GM23338 (cell line): ENCODE data around the gene ATCAY. TPM values are rescaled to one million over a fixed set of nuclear protein-coding genes. Genes with fewer than 3 reads are reported as not detected.

Experiments used
- ATAC-seq: fragments of 200-7000 bp; cut with Tn5 transposase; 3 replicates; pipeline ENCODE4 v1.9.1; 2020
- DNase-seq: peaks from one replicate; pipeline ENCODE4 v3.0.0-alpha.2; 2015; ENCODE audit warnings: low spot score
- H2AFZ ChIP-seq: fragments of 200-600 bp; sonication (generic); 2 replicates; pipeline ENCODE4 v1.8.0; 2016; ENCODE audit warnings: antibody characterized with exemption, mild to moderate bottlenecking, moderate library complexity
- H3F3A ChIP-seq: fragments of 200-600 bp; sonication (generic); replicated peaks from 2 replicates; pipeline ENCODE4 v1.8.0; 2017; ENCODE audit warnings: antibody characterized with exemption, mixed run types, low read depth
- H3K27ac ChIP-seq: fragments of 200-600 bp; sonication (generic); 2 replicates; pipeline ENCODE4 v1.6.1; 2016; ENCODE audit warnings: low read depth
- H3K27me3 ChIP-seq: fragments of 200-600 bp; sonication (generic); 2 replicates; pipeline ENCODE4 v1.8.0; 2016; ENCODE audit warnings: mild to moderate bottlenecking, mixed run types, moderate library complexity; ENCODE audit not compliant: insufficient read depth
- H3K36me3 ChIP-seq: fragments of 200-600 bp; sonication (generic); 2 replicates; pipeline ENCODE4 v1.8.0; 2016; ENCODE audit warnings: mild to moderate bottlenecking; ENCODE audit not compliant: insufficient read depth
- H3K4me1 ChIP-seq: fragments of 200-600 bp; sonication (generic); 2 replicates; pipeline ENCODE4 v1.8.0; 2016; ENCODE audit warnings: mild to moderate bottlenecking, moderate library complexity; ENCODE audit not compliant: insufficient read depth
- H3K4me2 ChIP-seq: fragments of 200-600 bp; sonication (generic); 2 replicates; pipeline ENCODE4 v1.7.1; 2017; ENCODE audit warnings: mixed run types
- H3K4me3 ChIP-seq: fragments of 200-600 bp; sonication (generic); 2 replicates; pipeline ENCODE4 v1.6.1; 2016; ENCODE audit warnings: mixed run types
- H3K79me2 ChIP-seq: fragments of 200-600 bp; sonication (generic); replicated peaks from 2 replicates; pipeline ENCODE4 v1.8.0; 2017; ENCODE audit warnings: mild to moderate bottlenecking; ENCODE audit not compliant: insufficient read depth
- H3K9me2 ChIP-seq: fragments of 200-600 bp; sonication (generic); 2 replicates; pipeline ENCODE4 v1.8.0; 2017; ENCODE audit not compliant: insufficient read depth
- H4K20me1 ChIP-seq: fragments of 200-600 bp; sonication (generic); replicated peaks from 2 replicates; pipeline ENCODE4 v1.8.0; 2017; ENCODE audit warnings: mild to moderate bottlenecking; ENCODE audit not compliant: insufficient read depth
- H3K27ac Mint-ChIP-seq: 2 replicates; pipeline ENCODE4 v1.8.0; 2020; ENCODE audit warnings: inconsistent platforms, mild to moderate bottlenecking, moderate library complexity, mixed read lengths
- H3K27me3 Mint-ChIP-seq: 3 replicates; pipeline ENCODE4 v1.8.0; 2022; ENCODE audit warnings: low read depth, mild to moderate bottlenecking, moderate library complexity, mixed read lengths, inconsistent platforms; ENCODE audit not compliant: insufficient read depth, poor library complexity
- H3K36me3 Mint-ChIP-seq: 3 replicates; pipeline ENCODE4 v1.8.0; 2021; ENCODE audit warnings: low read depth, mild to moderate bottlenecking, inconsistent platforms, moderate library complexity, mixed read lengths
- H3K4me1 Mint-ChIP-seq: 3 replicates; pipeline ENCODE4 v1.8.0; 2020; ENCODE audit warnings: mild to moderate bottlenecking, inconsistent platforms, mixed read lengths
- H3K4me3 Mint-ChIP-seq: 3 replicates; pipeline ENCODE4 v1.8.0; 2021; ENCODE audit warnings: moderate library complexity, mild to moderate bottlenecking, inconsistent platforms, mixed read lengths
- H3K9me3 Mint-ChIP-seq: 3 replicates; pipeline ENCODE4 v1.8.0; 2020; ENCODE audit warnings: moderate library complexity, mild to moderate bottlenecking, inconsistent platforms, mixed read lengths
- CREB1 ChIP-seq: fragments of 250-450 bp; sonication (Bioruptor Pico); IDR thresholded peaks from 2 replicates; pipeline ENCODE4 v1.5.0; 2020; ENCODE audit warnings: low read depth, mild to moderate bottlenecking, moderate library complexity
- EZH2 ChIP-seq: fragments of 200-600 bp; sonication (generic); IDR thresholded peaks from one replicate; pipeline ENCODE4 v1.8.0; 2017; ENCODE audit warnings: antibody characterized with exemption, mild to moderate bottlenecking, low read depth; ENCODE audit not compliant: unreplicated experiment
- EZH2phosphoT487 ChIP-seq: fragments of 200-600 bp; sonication (generic); IDR thresholded peaks from one replicate; pipeline ENCODE4 v1.8.1; 2018; ENCODE audit warnings: antibody characterized with exemption; ENCODE audit not compliant: unreplicated experiment
- JUNB ChIP-seq: IDR thresholded peaks from one replicate; pipeline ENCODE4 v1.6.1; 2016; ENCODE audit warnings: antibody characterized with exemption; ENCODE audit not compliant: unreplicated experiment
- NANOG ChIP-seq: IDR thresholded peaks from 2 replicates; pipeline ENCODE4 v1.6.1; 2016; ENCODE audit warnings: antibody characterized with exemption, borderline replicate concordance
- POLR2AphosphoS5 ChIP-seq: IDR thresholded peaks from 2 replicates; pipeline ENCODE4 v1.6.1; 2016; ENCODE audit warnings: antibody characterized with exemption, low read depth
- STAT1 ChIP-seq: IDR thresholded peaks from one replicate; pipeline ENCODE4 v1.6.1; 2016; ENCODE audit warnings: antibody characterized with exemption; ENCODE audit not compliant: unreplicated experiment
- ZNF114 ChIP-seq: fragments of 250-450 bp; sonication (Bioruptor Pico); IDR thresholded peaks from 2 replicates; pipeline ENCODE4 v1.5.0; 2020; ENCODE audit warnings: mild to moderate bottlenecking, moderate library complexity
- polyA plus RNA-seq: library from polyadenylated mRNA; unstranded; fragments of >200 nt; fragmentation: Nextera tagmentation; extraction: Ambion mirVana; gene quantifications from 2 replicates; pipeline ENCODE4 v1.2.1, GENCODE V29; 2016
- total RNA-seq: library from RNA; depleted of rRNA; stranded (reverse); fragments of >200 nt; shearing (Covaris generic); gene quantifications from 2 replicates; pipeline ENCODE4 v1.2.3, GENCODE V29; 2014
- TF ChIP-seq, protein P1 (sequence below): fragments of 250-450 bp; sonication (Bioruptor Pico); IDR thresholded peaks from 2 replicates; pipeline ENCODE4 v1.5.0; 2020; ENCODE audit warnings: mild to moderate bottlenecking, moderate library complexity
- TF ChIP-seq, protein P2 (sequence below): IDR thresholded peaks from one replicate; pipeline ENCODE4 v1.6.1; 2018; ENCODE audit warnings: antibody characterized with exemption; ENCODE audit not compliant: unreplicated experiment
- TF ChIP-seq, protein P3 (sequence below): IDR thresholded peaks from 2 replicates; pipeline ENCODE4 v1.6.1; 2016; ENCODE audit warnings: antibody characterized with exemption
- TF ChIP-seq, protein P4 (sequence below), 2 experiments: fragments of 200-600 bp in 1 of 2; sonication (generic) in 1 of 2; conservative IDR thresholded peaks; 2 replicates each; pipeline versions ENCODE4 v1.5.1 to v1.6.1; 2016 to 2017; ENCODE audit warnings: antibody characterized with exemption in 2 of 2, low read depth in 2 of 2, mild to moderate bottlenecking in 2 of 2, moderate library complexity in 1 of 2

ATCAY gene
- total and polyA plus RNA-seq, 2 experiments from 2014 or later, result 16.9 to 45.7 TPM

DNA sequence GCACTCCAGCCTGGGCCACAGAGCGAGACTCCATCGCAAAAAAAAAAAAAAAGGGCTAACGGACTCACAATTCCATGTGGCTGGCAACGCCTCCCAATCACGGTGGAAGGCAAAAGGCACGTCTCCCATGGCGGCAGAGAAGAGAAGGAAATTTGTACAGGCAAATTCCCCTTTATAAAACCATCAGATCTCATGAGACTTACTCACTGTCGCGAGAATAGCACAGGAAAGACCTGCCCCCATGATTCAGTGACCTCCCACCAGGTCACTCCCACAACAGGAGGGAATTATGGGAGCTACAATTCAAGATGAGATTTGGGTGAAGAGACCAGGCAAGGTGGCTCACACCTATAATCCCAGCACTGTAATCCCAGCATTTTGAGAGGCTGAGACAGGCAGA, 33.7 kb downstream of the ATCAY start:
- no peaks in the 10 kb centered on the region for H3K27me3 ChIP-seq
- peaks cover 3% of the 10 kb centered on the region for H3K27me3 Mint-ChIP-seq
- ATAC-seq, result no peak

More for the DNA sequence above, 33.7 kb downstream of the ATCAY start:
- Mint-ChIP-seq H3K36me3 (peaks cover 67% of the 10 kb centered on the region), H3K4me3 (no peak overlapping the region), H3K27ac (no peak overlapping the region), H3K4me1 (no peaks in the 10 kb centered on the region; the same call in 2 of the 3 replicates), H3K9me3 (peaks cover 22% of the 10 kb centered on the region)
- no peak overlapping the region for H3K4me2 ChIP-seq
- no peak overlapping the region for H3K4me3 ChIP-seq
- H3F3A ChIP-seq, result no peaks in the 10 kb centered on the region
- H3K9me2 ChIP-seq, result no peaks in the 10 kb centered on the region
- TF ChIP-seq POLR2AphosphoS5, result no peak
- TF ChIP-seq, protein P1, sequence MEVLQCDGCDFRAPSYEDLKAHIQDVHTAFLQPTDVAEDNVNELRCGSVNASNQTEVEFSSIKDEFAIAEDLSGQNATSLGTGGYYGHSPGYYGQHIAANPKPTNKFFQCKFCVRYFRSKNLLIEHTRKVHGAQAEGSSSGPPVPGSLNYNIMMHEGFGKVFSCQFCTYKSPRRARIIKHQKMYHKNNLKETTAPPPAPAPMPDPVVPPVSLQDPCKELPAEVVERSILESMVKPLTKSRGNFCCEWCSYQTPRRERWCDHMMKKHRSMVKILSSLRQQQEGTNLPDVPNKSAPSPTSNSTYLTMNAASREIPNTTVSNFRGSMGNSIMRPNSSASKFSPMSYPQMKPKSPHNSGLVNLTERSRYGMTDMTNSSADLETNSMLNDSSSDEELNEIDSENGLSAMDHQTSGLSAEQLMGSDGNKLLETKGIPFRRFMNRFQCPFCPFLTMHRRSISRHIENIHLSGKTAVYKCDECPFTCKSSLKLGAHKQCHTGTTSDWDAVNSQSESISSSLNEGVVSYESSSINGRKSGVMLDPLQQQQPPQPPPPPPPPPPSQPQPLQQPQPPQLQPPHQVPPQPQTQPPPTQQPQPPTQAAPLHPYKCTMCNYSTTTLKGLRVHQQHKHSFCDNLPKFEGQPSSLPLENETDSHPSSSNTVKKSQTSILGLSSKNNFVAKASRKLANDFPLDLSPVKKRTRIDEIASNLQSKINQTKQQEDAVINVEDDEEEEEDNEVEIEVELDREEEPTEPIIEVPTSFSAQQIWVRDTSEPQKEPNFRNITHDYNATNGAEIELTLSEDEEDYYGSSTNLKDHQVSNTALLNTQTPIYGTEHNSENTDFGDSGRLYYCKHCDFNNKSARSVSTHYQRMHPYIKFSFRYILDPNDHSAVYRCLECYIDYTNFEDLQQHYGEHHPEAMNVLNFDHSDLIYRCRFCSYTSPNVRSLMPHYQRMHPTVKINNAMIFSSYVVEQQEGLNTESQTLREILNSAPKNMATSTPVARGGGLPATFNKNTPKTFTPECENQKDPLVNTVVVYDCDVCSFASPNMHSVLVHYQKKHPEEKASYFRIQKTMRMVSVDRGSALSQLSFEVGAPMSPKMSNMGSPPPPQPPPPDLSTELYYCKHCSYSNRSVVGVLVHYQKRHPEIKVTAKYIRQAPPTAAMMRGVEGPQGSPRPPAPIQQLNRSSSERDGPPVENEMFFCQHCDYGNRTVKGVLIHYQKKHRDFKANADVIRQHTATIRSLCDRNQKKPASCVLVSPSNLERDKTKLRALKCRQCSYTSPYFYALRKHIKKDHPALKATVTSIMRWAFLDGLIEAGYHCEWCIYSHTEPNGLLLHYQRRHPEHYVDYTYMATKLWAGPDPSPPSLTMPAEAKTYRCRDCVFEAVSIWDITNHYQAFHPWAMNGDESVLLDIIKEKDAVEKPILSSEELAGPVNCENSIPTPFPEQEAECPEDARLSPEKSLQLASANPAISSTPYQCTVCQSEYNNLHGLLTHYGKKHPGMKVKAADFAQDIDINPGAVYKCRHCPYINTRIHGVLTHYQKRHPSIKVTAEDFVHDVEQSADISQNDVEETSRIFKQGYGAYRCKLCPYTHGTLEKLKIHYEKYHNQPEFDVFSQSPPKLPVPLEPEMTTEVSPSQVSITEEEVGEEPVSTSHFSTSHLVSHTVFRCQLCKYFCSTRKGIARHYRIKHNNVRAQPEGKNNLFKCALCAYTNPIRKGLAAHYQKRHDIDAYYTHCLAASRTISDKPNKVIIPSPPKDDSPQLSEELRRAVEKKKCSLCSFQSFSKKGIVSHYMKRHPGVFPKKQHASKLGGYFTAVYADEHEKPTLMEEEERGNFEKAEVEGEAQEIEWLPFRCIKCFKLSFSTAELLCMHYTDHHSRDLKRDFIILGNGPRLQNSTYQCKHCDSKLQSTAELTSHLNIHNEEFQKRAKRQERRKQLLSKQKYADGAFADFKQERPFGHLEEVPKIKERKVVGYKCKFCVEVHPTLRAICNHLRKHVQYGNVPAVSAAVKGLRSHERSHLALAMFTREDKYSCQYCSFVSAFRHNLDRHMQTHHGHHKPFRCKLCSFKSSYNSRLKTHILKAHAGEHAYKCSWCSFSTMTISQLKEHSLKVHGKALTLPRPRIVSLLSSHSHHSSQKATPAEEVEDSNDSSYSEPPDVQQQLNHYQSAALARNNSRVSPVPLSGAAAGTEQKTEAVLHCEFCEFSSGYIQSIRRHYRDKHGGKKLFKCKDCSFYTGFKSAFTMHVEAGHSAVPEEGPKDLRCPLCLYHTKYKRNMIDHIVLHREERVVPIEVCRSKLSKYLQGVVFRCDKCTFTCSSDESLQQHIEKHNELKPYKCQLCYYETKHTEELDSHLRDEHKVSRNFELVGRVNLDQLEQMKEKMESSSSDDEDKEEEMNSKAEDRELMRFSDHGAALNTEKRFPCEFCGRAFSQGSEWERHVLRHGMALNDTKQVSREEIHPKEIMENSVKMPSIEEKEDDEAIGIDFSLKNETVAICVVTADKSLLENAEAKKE (CRISPR knock-in tag), result no peak
- TF ChIP-seq, protein P2, sequence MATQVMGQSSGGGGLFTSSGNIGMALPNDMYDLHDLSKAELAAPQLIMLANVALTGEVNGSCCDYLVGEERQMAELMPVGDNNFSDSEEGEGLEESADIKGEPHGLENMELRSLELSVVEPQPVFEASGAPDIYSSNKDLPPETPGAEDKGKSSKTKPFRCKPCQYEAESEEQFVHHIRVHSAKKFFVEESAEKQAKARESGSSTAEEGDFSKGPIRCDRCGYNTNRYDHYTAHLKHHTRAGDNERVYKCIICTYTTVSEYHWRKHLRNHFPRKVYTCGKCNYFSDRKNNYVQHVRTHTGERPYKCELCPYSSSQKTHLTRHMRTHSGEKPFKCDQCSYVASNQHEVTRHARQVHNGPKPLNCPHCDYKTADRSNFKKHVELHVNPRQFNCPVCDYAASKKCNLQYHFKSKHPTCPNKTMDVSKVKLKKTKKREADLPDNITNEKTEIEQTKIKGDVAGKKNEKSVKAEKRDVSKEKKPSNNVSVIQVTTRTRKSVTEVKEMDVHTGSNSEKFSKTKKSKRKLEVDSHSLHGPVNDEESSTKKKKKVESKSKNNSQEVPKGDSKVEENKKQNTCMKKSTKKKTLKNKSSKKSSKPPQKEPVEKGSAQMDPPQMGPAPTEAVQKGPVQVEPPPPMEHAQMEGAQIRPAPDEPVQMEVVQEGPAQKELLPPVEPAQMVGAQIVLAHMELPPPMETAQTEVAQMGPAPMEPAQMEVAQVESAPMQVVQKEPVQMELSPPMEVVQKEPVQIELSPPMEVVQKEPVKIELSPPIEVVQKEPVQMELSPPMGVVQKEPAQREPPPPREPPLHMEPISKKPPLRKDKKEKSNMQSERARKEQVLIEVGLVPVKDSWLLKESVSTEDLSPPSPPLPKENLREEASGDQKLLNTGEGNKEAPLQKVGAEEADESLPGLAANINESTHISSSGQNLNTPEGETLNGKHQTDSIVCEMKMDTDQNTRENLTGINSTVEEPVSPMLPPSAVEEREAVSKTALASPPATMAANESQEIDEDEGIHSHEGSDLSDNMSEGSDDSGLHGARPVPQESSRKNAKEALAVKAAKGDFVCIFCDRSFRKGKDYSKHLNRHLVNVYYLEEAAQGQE, result no peak
- TF ChIP-seq NANOG, result no peak
- no peak for TF ChIP-seq JUNB
- TF ChIP-seq, protein P3, sequence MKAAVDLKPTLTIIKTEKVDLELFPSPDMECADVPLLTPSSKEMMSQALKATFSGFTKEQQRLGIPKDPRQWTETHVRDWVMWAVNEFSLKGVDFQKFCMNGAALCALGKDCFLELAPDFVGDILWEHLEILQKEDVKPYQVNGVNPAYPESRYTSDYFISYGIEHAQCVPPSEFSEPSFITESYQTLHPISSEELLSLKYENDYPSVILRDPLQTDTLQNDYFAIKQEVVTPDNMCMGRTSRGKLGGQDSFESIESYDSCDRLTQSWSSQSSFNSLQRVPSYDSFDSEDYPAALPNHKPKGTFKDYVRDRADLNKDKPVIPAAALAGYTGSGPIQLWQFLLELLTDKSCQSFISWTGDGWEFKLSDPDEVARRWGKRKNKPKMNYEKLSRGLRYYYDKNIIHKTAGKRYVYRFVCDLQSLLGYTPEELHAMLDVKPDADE, result no peak
- no peak for TF ChIP-seq STAT1
- TF ChIP-seq ZNF114 (CRISPR knock-in tag), result no peak
- TF ChIP-seq, protein P4, sequence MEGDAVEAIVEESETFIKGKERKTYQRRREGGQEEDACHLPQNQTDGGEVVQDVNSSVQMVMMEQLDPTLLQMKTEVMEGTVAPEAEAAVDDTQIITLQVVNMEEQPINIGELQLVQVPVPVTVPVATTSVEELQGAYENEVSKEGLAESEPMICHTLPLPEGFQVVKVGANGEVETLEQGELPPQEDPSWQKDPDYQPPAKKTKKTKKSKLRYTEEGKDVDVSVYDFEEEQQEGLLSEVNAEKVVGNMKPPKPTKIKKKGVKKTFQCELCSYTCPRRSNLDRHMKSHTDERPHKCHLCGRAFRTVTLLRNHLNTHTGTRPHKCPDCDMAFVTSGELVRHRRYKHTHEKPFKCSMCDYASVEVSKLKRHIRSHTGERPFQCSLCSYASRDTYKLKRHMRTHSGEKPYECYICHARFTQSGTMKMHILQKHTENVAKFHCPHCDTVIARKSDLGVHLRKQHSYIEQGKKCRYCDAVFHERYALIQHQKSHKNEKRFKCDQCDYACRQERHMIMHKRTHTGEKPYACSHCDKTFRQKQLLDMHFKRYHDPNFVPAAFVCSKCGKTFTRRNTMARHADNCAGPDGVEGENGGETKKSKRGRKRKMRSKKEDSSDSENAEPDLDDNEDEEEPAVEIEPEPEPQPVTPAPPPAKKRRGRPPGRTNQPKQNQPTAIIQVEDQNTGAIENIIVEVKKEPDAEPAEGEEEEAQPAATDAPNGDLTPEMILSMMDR (conservative IDR thresholded peaks at IDR 0.05; ENCODE audit: low read depth in 2 of 2), result no peak
- no peak for TF ChIP-seq EZH2phosphoT487
- no peak for TF ChIP-seq EZH2
- TF ChIP-seq CREB1, result no peak
- no peaks in the 10 kb centered on the region; the same call in 1 of the 2 replicates for H4K20me1 ChIP-seq
- no peak overlapping the region for H2AFZ ChIP-seq
- H3K79me2 ChIP-seq, result no peaks in the 10 kb centered on the region
- H3K27ac ChIP-seq, result no peak overlapping the region
- H3K4me1 ChIP-seq, result no peaks in the 10 kb centered on the region
- peaks cover 25% of the 10 kb centered on the region for H3K36me3 ChIP-seq
- no peak for DNase-seq
